ENCODE data around the gene TECTB.

Gene TECTB

GRCh38 chr10:112243713-112244112 lies 39.5 kb upstream of the TECTB start:
- WGBS: 75% methylated on average over 2 of the region's 6 CpGs

GRCh38 chr10:112244197-112244596 lies 39.0 kb upstream of the TECTB start:
- Histone ChIP-seq H3K9ac (ENCODE audit: low read length) (no peak overlapping the region), H3K4ac (ENCODE audit: low read depth in 1 of 2, low read length in 2 of 2) (no peak overlapping the region), H2BK120ac (ENCODE audit: low read depth, low read length) (no peak overlapping the region), H2BK15ac (ENCODE audit: low read depth, poor library complexity, severe bottlenecking) (no peak overlapping the region), H3K4me1 (ENCODE audit: control insufficient read depth, insufficient read depth, low read depth, low read length) (no peaks in the 10 kb centered on the region), H3K14ac (ENCODE audit: low read length in 2 of 2) (no peak overlapping the region), H3K27ac (ENCODE audit: low read length, poor library complexity, severe bottlenecking) (no peak overlapping the region), H3K23ac (ENCODE audit: low read length in 2 of 2) (no peak overlapping the region), H3K4me2 (ENCODE audit: low read length, poor library complexity, severe bottlenecking) (no peak overlapping the region), H2AK5ac (ENCODE audit: low read length, severe bottlenecking) (no peak overlapping the region), H4K91ac (ENCODE audit: low read length) (no peak overlapping the region), H3K79me1 (replicated peaks; ENCODE audit: low read length, poor library complexity, severe bottlenecking) (no peaks in the 10 kb centered on the region), H2BK12ac (ENCODE audit: low read length in 2 of 2) (no peak overlapping the region), H3K9me3 (ENCODE audit: control insufficient read depth, low read length) (peaks cover 20% of the 10 kb centered on the region), H3K18ac (ENCODE audit: low read depth in 1 of 2, low read length in 2 of 2) (no peak overlapping the region), H2AFZ (ENCODE audit: low read depth, low read length) (no peak overlapping the region), H2BK5ac (ENCODE audit: low read depth, low read length, poor library complexity, severe bottlenecking) (no peak overlapping the region), H3K4me3 (ENCODE audit: insufficient read depth in 1 of 2, low read depth in 1 of 2, low read length in 2 of 2) (no peak overlapping the region), H4K8ac (ENCODE audit: low read length) (no peak overlapping the region), H3K36me3 (ENCODE audit: control insufficient read depth in 1 of 2, insufficient read depth in 2 of 2, low read depth in 1 of 2, low read length in 2 of 2) (peaks cover 0 to 2% of the 10 kb centered on the region in 2 experiments), H3K27me3 (ENCODE audit: control insufficient read depth in 1 of 2, insufficient read depth in 1 of 2, low read length in 2 of 2) (no peaks in the 10 kb centered on the region)
- 93% methylated on average over 2 of the region's 2 CpGs for WGBS
- DNase-seq: no peak

More at GRCh38 chr10:112243713-112244112, 39.5 kb upstream of the TECTB start:
- H3K27ac ChIP-seq (ENCODE audit: low read length, poor library complexity, severe bottlenecking): no peak overlapping the region
- H2AFZ ChIP-seq (ENCODE audit: low read depth, low read length): no peak overlapping the region
- no peak overlapping the region for H2BK15ac ChIP-seq (ENCODE audit: low read depth, poor library complexity, severe bottlenecking)
- no peak overlapping the region for H2AK5ac ChIP-seq (ENCODE audit: low read length, severe bottlenecking)
- no peak overlapping the region for H2BK120ac ChIP-seq (ENCODE audit: low read depth, low read length)
- H3K9ac ChIP-seq (ENCODE audit: low read length): no peak overlapping the region
- H3K4me2 ChIP-seq (ENCODE audit: low read length, poor library complexity, severe bottlenecking): no peak overlapping the region
- H3K4me3 ChIP-seq (ENCODE audit: insufficient read depth in 1 of 2, low read depth in 1 of 2, low read length in 2 of 2): no peak overlapping the region
- no peak for DNase-seq
- H4K8ac ChIP-seq (ENCODE audit: low read length): no peak overlapping the region
- no peak overlapping the region for H3K23ac ChIP-seq (ENCODE audit: low read length in 2 of 2)
- H2BK12ac ChIP-seq (ENCODE audit: low read length in 2 of 2): no peak overlapping the region
- H3K9me3 ChIP-seq (ENCODE audit: control insufficient read depth, low read length): peaks cover 24% of the 10 kb centered on the region
- no peak overlapping the region for H2BK5ac ChIP-seq (ENCODE audit: low read depth, low read length, poor library complexity, severe bottlenecking)
- H3K36me3 ChIP-seq (ENCODE audit: control insufficient read depth in 1 of 2, insufficient read depth in 2 of 2, low read depth in 1 of 2, low read length in 2 of 2): peaks cover 0 to 3% of the 10 kb centered on the region in 2 experiments
- no peak overlapping the region for H4K91ac ChIP-seq (ENCODE audit: low read length)
- no peaks in the 10 kb centered on the region for H3K4me1 ChIP-seq (ENCODE audit: control insufficient read depth, insufficient read depth, low read depth, low read length)
- H3K79me1 ChIP-seq (replicated peaks; ENCODE audit: low read length, poor library complexity, severe bottlenecking): no peaks in the 10 kb centered on the region
- H3K14ac ChIP-seq (ENCODE audit: low read length in 2 of 2): no peak overlapping the region
- no peaks in the 10 kb centered on the region for H3K27me3 ChIP-seq (ENCODE audit: control insufficient read depth in 1 of 2, insufficient read depth in 1 of 2, low read length in 2 of 2)
- H3K4ac ChIP-seq (ENCODE audit: low read depth in 1 of 2, low read length in 2 of 2): no peak overlapping the region
- no peak overlapping the region for H3K18ac ChIP-seq (ENCODE audit: low read depth in 1 of 2, low read length in 2 of 2)

GRCh38 chr10:112247791-112248190 lies 35.4 kb upstream of the TECTB start:
- H3K4me2 ChIP-seq (ENCODE audit: low read length, poor library complexity, severe bottlenecking): no peak overlapping the region
- DNase-seq: no peak
- no peak overlapping the region for H3K23ac ChIP-seq (ENCODE audit: low read length in 2 of 2)
- 41% methylated on average over 2 of the region's 2 CpGs for WGBS
- H2BK5ac ChIP-seq (ENCODE audit: low read depth, low read length, poor library complexity, severe bottlenecking): no peak overlapping the region
- H3K36me3 ChIP-seq (ENCODE audit: control insufficient read depth in 1 of 2, insufficient read depth in 2 of 2, low read depth in 1 of 2, low read length in 2 of 2): no peaks in the 10 kb centered on the region
- no peak overlapping the region for H2BK120ac ChIP-seq (ENCODE audit: low read depth, low read length)
- H2BK12ac ChIP-seq (ENCODE audit: low read length in 2 of 2): no peak overlapping the region
- H3K79me1 ChIP-seq (replicated peaks; ENCODE audit: low read length, poor library complexity, severe bottlenecking): no peaks in the 10 kb centered on the region
- H3K4ac ChIP-seq (ENCODE audit: low read depth in 1 of 2, low read length in 2 of 2): no peak overlapping the region
- H3K14ac ChIP-seq (ENCODE audit: low read length in 2 of 2): no peak overlapping the region
- H3K4me1 ChIP-seq (ENCODE audit: control insufficient read depth, insufficient read depth, low read depth, low read length): no peaks in the 10 kb centered on the region
- no peaks in the 10 kb centered on the region for H3K27me3 ChIP-seq (ENCODE audit: control insufficient read depth in 1 of 2, insufficient read depth in 1 of 2, low read length in 2 of 2)
- no peak overlapping the region for H4K8ac ChIP-seq (ENCODE audit: low read length)
- no peak overlapping the region for H2AK5ac ChIP-seq (ENCODE audit: low read length, severe bottlenecking)
- no peak overlapping the region for H4K91ac ChIP-seq (ENCODE audit: low read length)
- H3K27ac ChIP-seq (ENCODE audit: low read length, poor library complexity, severe bottlenecking): no peak overlapping the region
- H3K4me3 ChIP-seq (ENCODE audit: insufficient read depth in 1 of 2, low read depth in 1 of 2, low read length in 2 of 2): no peak overlapping the region
- peaks cover 12% of the 10 kb centered on the region for H3K9me3 ChIP-seq (ENCODE audit: control insufficient read depth, low read length)
- no peak overlapping the region for H3K9ac ChIP-seq (ENCODE audit: low read length)
- H2BK15ac ChIP-seq (ENCODE audit: low read depth, poor library complexity, severe bottlenecking): no peak overlapping the region
- no peak overlapping the region for H3K18ac ChIP-seq (ENCODE audit: low read depth in 1 of 2, low read length in 2 of 2)
- no peak overlapping the region for H2AFZ ChIP-seq (ENCODE audit: low read depth, low read length)

- Histone ChIP-seq H2AFZ (ENCODE audit: low read depth, low read length) (no peak overlapping the region), H3K4me3 (ENCODE audit: insufficient read depth in 1 of 2, low read depth in 1 of 2, low read length in 2 of 2) (no peak overlapping the region), H3K18ac (ENCODE audit: low read depth in 1 of 2, low read length in 2 of 2) (no peak overlapping the region), H3K4ac (ENCODE audit: low read depth in 1 of 2, low read length in 2 of 2) (no peak overlapping the region), H3K9me3 (ENCODE audit: control insufficient read depth, low read length) (peaks cover 12% of the 10 kb centered on the region), H3K27me3 (ENCODE audit: control insufficient read depth in 1 of 2, insufficient read depth in 1 of 2, low read length in 2 of 2) (no peaks in the 10 kb centered on the region), H3K79me1 (replicated peaks; ENCODE audit: low read length, poor library complexity, severe bottlenecking) (no peaks in the 10 kb centered on the region), H2BK12ac (ENCODE audit: low read length in 2 of 2) (no peak overlapping the region), H2BK5ac (ENCODE audit: low read depth, low read length, poor library complexity, severe bottlenecking) (no peak overlapping the region), H4K8ac (ENCODE audit: low read length) (no peak overlapping the region), H2AK5ac (ENCODE audit: low read length, severe bottlenecking) (no peak overlapping the region), H3K27ac (ENCODE audit: low read length, poor library complexity, severe bottlenecking) (no peak overlapping the region), H2BK15ac (ENCODE audit: low read depth, poor library complexity, severe bottlenecking) (no peak overlapping the region), H4K91ac (ENCODE audit: low read length) (no peak overlapping the region), H3K36me3 (ENCODE audit: control insufficient read depth in 1 of 2, insufficient read depth in 2 of 2, low read depth in 1 of 2, low read length in 2 of 2) (no peaks in the 10 kb centered on the region), H3K4me1 (ENCODE audit: control insufficient read depth, insufficient read depth, low read depth, low read length) (no peaks in the 10 kb centered on the region), H3K14ac (ENCODE audit: low read length in 2 of 2) (no peak overlapping the region), H3K23ac (ENCODE audit: low read length in 2 of 2) (no peak overlapping the region), H2BK120ac (ENCODE audit: low read depth, low read length) (no peak overlapping the region), H3K9ac (ENCODE audit: low read length) (no peak overlapping the region), H3K4me2 (ENCODE audit: low read length, poor library complexity, severe bottlenecking) (no peak overlapping the region)
- no peak for DNase-seq
- WGBS: 59% methylated on average over 2 of the region's 2 CpGs
These were observed 34.5 kb upstream of the TECTB start for GRCh38 chr10:112248584-112249295.
